Stimulated activated CD4-positive, alpha-beta T cell treated with anti-CD3 and anti-CD28 coated beads, Interleukin-4, amount 100 ng/mL, for 1 hour (primary cell): ENCODE data around the gene IREB2.

Experiments
- DNase-seq: peaks from one replicate; pipeline ENCODE4 v3.0.0-alpha.2; 2020

Gene IREB2

DNA sequence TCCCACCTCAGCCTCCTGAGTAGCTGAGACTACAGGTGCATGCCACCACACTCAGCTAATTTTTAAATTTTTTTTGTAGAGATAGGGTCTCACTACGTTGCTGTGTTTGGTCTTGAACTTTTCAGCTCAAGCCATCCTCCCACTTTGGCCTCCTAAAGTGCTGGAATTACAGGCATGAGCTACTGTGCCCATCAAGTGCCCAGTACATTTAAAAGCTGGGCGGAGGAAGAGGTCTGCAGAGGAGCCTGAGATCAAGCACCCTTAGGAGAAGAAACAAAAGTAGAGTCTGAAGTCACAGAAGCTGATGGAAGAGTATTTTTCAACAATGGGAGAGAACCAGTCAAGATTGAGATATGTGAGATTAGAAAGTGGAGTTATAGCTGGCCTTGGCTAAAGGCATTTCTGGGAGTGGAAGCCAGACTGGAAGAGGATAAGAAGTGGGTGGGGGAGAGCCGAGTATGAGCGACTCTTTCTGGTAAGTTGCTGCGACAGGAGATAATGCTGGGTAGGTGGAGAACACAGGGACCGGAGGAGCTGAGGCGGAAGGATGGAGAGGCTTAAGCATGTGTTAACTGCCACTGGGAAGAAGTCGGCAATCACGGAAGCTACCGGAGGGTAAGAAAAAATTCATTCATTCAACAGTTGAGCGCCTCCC is 782 bp upstream of the IREB2 start:
- DNase-seq: no peak

DNA sequence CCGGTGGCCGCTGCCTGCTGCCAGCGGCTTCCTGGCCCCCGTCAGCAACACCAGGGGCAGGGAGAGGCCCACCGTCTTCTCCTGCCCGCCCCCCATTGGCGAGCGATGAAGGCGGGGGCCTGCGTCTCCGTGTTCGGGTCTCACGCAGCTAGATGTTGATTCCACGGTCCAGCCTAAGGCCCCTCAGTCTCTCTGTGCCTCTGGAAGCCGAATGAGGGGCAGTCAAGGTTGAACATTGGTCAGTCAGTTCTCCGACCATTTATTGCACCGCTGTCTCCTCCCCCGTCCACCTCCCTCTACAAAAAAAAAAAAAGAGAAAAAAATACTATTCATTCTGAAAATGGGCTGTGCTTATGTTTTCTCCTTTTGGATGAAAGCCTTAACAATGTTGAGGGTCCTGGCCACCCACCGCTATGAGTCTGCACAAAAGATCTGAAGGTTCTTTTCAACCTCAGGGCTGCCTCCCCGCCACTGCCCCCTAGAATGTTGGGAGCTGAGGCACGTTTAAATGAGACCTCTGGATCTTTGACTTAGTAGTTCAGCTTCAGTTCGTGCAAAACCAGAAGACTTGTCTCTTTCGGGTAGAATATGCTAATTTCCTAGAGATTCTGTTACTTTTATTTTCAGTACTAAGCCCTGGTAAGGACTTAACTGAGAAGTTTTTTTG is 736 bp downstream of the IREB2 start:
- DNase-seq: peak; percentile 29

DNA sequence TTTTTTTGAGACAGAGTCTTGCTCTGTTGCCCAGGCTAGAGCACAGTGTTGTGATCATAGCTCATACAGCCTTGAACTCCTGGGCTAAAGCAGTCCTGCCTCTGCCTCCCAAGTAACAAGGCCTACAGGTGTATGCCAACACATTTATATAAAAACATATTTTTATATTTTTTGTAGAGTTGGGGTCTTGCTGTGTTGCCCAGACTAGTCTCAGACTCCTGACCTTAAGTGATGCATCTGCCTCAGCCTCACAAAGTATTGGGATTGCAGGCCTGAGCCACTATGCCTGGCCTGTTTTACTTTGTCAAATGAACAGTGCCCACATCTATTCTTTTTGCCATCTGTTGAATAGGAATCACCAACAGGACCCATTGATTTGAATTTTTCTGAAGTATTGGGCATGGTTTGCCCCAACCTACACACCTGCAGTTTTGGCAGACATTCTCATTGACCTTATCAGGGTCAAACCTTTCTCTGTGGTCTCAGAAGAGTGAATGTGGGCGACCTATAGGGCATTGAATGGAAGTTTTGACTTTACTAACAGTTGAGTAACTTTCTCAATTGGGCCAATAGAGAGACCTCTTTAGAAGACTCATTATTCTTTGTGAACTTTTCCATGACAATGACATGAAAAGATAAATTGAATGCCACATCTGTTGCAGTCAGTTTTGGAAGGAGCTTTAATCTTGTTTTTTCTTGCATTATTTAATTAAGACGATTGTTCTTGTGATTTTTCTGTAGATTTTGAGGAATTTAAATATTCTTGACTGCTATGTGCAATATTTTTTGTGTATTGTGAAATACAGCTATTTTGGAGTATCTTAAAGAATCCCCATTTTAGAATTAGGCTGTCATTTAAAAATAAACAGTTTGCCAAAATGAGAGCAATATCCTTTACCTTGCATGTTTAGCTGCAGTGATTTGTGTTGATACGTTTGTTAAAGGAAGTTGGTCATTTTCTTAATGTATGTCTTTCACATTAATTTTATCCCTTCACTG is 2.7 kb downstream of the IREB2 start:
- no peak for DNase-seq

DNA sequence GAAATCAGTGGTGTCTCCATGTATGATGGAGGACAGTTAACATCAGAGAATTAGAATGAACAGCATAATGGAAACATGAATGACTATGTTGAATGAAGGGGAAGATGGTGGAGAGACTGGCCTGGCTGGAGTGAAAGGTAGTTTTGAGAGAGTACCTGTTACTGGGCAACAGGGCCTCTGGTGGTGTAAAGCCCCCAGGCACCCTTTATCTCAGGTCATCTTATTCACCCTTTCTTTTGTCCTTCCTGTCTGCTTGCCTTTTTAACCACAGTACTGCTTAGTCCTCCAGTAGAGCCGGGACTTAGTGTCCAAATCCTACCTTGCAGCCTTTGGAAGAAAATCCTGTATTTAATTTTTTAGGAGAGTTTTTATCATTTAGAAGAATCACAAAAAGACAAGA is 6.2 kb downstream of the IREB2 start:
- no peak for DNase-seq

DNA sequence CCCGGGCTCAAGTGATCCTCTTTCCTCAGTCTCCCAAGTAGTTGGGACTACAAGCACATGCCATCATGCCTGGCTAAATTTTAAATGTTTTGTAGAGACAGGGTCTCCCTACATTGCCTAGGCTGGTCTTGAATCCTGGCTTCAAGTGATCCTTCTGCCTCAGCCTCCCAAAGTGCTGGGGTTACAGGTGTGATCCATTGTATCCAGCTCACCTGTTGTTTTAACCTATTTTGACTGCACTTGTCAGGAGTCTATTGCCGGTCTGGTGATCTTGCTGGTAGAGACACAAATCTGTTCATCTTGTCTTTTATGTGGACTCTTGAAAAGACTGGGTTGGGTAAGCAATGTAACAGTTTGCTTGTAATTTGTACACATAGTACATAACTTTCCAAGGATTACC is 7.9 kb downstream of the IREB2 start:
- no peak for DNase-seq

DNA sequence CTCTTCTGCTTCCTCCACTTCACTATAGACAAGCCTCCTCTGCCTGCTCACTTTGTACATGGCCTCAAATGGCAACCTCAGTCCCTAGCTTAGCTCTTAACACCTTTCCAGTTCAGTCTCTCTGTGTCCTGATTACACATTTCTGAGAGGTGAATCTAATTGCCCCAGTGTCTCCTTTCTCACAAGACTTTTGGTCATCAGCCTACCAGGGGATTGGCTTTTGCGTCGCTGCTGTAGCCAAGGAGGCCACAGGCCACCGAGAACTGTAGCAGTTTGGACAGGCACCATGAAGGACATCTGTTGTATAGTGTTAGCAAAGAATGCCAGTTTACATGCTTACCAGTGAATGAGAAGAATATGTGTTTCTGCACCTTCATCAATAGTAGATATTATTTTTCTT is 8.5 kb downstream of the IREB2 start:
- no peak for DNase-seq

DNA sequence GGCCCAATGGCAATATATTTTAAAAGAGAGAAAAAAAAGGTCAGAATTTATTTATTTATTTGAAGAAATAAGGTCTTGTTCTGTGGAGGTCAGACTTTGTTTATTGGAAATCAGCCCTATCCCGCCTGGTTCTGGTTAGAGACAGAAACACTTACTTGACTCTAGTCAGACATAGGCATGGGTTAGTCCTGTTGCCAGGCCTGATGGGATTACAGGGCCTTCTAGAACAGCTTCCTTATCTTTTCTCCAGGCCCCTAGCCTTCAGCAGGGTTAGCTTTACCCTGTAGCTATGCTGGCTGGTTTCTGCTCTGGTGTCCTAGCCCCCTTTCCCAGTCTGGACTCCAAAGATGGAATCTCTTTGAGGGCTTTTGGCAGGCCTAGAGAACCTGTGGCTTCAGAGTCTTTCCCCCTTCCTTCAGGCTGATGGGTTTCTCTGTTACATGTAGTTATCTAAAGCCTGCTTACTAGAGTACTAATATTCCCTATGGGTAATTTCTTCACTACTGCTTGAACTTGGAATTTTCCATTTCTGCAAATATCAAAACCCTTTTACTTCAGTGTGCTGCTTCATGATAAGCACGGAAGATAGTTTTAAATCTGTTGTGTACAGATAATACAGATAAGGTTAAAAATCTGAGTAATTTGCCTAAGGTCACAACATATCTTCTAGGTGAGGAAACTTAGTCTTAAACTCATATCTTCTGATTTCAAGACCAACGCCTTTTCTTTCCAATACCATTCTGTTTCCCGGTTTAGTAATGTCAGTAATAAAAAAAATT is 10.6 kb downstream of the IREB2 start:
- no peak for DNase-seq

DNA sequence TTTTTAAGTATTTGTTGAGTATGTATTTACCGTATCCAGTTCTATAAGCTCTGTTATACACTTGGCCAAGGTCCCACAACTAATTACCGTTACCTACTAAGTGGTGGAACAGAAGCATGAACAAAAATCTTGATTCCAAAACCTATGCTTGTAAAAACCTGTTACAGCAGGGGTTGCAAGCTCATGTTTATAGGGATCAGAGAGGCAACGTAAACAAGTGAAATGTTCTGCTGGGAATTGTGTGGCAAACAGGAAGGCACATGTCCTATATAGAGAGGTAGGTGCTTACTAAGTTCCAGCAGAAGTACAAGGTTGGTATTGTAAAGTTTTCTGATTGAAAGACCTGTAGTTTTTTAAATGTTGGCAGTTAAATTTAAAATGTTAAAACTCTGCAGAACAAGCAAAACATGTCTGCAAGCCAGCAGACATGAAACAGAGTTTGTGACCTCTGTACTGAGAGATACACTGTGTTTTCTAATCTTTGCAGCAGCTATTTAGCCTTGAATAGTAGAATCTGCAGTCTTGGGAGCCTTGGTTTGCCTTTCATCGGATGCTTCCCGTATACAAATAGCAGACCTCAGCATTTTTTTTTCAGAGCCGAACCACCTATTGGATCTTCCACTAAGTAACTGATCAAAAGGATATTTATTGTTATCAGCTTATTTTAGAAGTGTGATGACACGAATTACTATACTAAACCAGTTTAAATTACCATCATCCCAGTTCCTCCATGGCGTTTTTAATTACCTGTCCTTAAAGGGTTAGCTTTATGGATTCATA is 11.4 kb downstream of the IREB2 start:
- DNase-seq: no peak

DNA sequence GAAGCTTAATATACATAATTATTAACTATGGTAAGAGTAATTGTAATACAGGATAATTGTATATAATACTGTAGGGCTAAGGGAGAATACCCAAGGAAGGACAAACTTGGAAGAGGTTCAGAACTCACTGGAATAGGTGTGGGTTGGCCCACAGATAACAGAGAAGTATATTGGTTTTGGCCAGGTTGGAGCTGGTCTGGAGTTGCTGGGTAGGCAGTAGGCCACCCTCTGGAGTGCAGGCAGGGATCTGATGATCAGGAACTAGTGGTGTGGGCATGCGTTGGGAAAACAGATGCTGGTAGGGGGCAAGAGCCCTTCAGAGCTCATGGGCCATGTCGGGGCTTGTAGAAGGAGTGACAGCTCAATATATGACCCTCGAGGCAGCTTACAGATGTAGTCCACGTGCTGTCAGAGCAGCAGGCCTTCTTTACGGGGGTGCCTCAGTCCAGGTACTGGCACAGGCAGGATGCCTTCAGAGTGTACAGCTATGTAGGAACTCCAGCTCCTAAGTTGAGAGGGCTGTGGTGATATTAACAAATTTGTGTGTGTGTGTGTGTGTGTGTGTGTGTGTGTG is 12.4 kb downstream of the IREB2 start:
- DNase-seq: no peak

DNA sequence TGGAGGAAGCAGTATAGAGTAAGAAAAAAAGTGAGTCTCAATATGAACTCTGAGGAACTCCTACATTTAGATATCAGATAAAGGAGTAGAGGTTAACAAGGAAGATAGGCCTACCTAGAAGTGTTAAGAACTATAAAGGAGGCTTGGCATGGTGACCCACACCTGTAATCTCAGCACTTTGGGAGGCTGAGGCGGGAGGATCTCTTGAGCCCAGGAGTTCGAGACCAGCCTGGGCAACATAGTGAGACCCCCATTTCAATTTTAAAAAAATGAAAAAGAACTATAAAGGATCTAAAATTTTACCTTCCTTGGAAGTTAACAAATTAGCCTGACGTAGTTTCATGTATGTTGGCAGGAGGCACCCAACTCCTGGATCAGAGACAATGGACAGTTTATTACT is 14.5 kb downstream of the IREB2 start:
- DNase-seq: no peak

DNA sequence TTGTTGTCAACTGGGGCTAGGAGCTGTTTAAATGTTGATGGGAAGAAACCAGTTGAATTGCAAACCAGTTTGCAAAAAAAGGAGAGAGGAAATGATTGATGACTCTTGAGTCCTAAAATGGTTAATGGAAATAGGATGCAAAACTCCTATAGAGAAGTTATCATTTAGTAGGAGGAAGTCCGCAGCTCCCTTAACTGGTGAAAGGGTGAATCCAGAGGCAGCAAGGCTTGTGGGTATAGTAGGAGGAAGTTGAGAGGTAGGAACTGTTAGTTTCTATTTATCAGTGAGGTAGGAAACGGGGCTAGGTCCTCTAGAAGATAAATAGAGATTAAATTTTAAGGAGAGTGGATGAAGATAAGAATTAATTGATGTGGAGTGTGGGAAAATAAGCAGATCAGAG is 15.4 kb downstream of the IREB2 start:
- no peak for DNase-seq

DNA sequence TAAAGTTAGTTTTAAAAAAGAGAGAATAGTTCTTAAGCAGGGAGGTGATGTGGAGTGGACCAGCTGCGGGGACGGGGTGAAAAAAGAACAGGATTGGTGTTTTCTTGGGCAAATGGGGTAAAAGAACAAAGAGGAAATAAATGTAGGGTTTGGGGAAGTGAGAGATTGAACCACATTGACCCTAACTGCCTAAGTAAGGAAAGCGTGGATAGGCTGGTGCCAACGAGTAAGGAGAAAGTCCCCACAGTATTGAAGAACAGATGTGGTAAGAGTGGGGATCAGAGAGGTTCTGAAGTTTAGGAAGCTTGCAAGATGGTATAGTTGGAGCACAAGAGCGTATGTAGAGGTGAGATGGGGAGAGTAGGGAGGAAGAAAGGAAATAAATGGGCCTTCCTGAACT is 17.0 kb downstream of the IREB2 start:
- no peak for DNase-seq

DNA sequence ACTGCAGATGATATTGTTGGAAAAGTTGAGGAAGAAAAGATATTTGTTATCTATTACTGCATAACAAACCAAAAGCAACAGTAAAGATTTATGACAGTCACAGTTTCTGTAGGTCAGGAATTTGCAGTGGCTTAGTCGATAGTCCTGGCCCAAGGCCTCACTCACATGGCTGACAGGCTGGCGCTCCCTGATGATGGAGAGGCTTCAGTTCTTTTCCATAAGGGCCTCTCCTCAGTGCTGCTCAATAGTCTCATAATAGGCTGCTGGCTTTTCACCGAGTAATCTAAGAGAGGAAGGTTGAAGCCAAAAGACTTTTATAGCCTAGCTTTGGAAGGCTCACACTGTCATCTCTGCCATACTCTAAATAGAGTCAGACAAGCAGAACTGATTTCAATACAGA is 17.7 kb downstream of the IREB2 start:
- DNase-seq: no peak

DNA sequence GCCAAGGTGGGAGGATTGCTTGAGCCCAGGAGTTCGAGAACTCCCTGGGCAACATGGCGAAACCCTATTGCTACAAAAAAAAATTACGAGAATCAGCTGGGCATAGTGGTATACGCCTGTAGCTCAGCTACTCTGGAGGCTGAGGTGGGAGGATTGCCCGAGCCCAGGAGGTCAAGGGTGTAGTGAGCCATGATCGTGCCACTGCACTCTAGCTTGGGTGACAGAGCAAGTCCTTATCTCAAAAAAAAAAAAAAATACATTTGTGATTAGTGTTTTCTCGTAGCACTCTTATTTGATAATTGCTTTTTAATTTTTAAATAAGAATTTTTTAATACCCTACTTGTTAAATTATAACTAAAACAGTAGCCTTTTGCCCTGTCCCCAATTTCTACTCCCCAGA is 18.4 kb downstream of the IREB2 start:
- no peak for DNase-seq

DNA sequence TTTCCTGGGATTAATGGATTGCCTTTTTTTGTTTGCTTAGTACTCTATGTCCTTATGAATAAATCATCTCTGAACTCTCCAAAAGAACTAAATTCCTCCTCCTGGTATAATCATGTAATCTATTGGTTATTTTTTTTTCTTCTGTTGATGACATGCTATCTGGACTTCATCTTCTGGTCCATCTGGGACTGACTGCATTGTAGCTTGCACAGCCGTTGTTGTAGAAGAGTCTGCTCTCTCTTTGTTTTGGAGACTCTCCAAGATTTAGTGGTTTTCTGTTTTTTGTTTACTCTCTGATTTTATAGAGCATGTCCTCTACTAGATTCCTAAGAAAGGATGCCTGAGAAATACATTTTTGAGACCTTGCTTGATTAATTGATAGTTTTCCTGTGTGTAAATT is 19.1 kb downstream of the IREB2 start:
- DNase-seq: no peak

DNA sequence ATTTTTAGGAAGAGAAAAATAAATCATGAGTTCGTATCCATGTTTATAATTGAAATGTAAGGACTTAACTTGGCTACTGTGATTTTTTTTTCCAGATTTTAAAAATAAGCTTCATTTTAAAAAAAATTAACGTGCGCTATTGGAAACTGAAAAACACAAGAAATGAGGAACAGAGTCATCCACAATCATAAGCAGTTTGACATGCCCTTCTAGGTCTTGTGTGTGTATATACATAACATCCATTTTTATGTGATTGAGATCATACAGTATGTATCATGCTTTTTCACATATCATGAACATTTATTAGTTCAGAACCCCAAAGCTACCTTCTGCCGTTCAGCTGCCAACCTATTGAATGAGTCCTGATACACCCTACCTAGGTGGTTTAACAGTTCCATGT is 22.7 kb downstream of the IREB2 start:
- no peak for DNase-seq

DNA sequence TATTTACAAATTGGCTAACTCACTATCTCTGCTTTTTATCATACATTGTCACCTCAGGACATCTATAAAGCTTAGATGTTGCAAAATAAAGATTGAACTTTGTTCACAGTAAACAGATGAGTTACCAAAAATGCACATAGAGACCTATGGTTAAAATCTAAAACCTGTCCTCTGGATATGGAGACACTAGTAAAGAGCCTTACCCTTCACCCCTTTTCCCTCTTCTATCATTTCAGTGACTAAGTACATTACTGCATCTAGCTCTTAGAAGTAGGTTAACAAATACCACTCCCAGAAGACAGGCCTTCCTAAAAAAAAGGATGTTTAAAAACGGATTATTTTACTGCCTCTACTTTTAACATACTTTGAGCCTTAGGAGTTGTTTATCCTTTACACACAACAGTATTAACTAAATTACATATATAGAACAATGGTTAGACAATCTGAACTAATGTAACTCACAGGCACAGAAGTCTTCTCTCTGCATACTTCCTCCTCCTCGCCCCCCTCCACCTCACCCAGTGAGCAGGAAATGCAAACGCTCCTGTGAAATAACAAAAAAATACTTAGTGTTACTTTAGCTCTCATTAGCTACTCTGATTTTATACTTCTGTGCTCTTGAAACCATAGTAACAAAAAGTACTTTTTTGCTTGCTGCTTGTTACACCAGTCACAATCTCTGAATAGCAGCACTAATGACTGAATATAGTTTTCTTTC is 23.3 kb downstream of the IREB2 start:
- DNase-seq: no peak

DNA sequence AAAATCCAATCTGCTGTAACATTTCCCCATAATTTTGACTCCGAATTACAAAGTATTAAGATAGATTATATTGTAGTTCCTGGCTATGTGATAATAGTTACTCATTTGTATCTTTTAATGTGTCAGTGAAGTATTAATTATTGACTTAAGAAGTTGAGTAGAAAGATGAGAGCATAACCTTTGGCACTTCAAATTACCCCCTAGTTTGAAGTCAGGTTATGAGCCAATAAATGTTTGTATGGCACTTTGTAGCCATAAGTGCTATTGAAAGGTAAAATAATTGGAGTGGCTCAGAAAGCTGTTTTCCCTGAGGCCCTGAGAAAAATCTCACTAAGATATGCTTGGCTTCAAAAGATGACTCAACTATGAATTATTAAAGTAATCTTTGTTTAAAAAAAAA is 31.0 kb downstream of the IREB2 start:
- no peak for DNase-seq

DNA sequence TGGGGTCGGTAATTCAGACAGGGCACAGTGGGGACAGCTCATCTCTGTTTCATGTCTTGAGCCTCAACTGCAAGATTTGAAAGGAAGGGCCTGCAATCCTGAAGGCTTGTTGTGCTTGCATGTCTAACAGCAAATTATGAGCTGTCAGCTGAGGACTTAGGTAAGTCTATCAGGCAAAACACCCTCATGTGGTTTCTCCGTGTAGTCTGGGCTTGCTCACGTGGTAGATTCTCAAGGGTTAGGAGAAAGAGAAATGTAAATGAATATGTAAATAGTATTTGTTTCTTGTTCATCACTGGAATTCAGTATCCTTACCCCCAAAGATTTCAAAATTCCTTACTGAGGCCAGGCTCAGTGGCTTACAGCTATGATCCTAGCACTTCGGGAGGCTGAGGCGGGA is 39.3 kb downstream of the IREB2 start:
- DNase-seq: no peak

DNA sequence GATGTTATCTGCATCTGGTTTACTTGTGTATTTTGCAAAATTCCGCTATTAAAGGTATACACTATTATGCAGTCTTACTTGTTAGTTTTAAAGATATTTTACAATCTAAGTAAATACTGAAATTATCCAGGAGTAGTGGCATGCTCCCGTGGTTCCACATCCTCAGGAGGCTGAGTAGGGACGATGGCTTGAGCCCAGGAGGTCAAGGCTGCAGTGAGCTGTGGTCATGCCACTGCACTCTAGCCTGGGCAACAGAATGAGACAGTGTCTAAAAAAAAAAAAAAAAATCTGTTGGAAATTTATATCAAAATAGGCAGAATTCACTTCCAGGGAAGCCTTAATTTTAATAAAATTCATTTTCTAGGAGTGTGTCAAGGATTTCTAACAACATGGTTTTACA is 41.6 kb downstream of the IREB2 start:
- DNase-seq: no peak

DNA sequence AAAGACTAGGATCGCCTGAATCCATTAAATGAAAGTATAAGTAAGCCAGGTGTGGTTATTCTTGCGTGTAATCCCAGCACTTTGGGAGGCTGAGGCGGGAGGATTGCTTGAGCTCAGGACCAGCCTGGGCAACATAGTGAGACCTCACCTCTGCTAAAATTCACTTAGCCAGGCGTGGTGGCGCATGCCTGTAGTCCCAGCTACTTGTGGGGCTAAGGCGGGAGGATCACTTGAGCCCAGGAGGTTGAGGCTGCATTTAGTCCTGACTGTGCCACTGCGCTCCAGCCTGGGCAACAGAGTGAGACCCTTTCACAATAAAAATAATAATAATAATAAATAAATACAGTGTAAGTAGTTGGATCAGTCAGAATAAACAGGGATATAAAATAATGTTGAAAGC is 43.9 kb downstream of the IREB2 start:
- DNase-seq: no peak
